NCI-H1436 treated with DMSO at 0.1 percent for 48 hours (cell line): Measurements from ENCODE around the gene ASB13.

Experiments used
- DNase-seq: peaks from one replicate; lab custom pipeline; 2025; lab: John Stamatoyannopoulos, UW

ASB13 gene

GRCh38 chr10:5669604-5670003, 3.2 kb upstream of the ASB13 start:
- DNase-seq = no peak

GRCh38 chr10:5668429-5668828, 2.0 kb upstream of the ASB13 start:
- DNase-seq = no peak

- DNase-seq = no peak
Measured at GRCh38 chr10:5666841-5667630, 641 bp upstream of the ASB13 start.

GRCh38 chr10:5665373-5666007, 905 bp downstream of the ASB13 start:
- no peak for DNase-seq

- no peak for DNase-seq
Measured at GRCh38 chr10:5663692-5664427, 2.5 kb downstream of the ASB13 start.

GRCh38 chr10:5662708-5663579, 3.5 kb downstream of the ASB13 start:
- no peak for DNase-seq

- no peak for DNase-seq
Measured at GRCh38 chr10:5661043-5661442, 5.4 kb downstream of the ASB13 start.

- DNase-seq = no peak
Measured at GRCh38 chr10:5659702-5660528, 6.5 kb downstream of the ASB13 start.

- DNase-seq = no peak
Measured at GRCh38 chr10:5658871-5659618, 7.3 kb downstream of the ASB13 start.

GRCh38 chr10:5656737-5657579, 9.4 kb downstream of the ASB13 start:
- DNase-seq = no peak

- no peak for DNase-seq
Measured at GRCh38 chr10:5655121-5655520, 11.3 kb downstream of the ASB13 start.

GRCh38 chr10:5654218-5654755, 12.1 kb downstream of the ASB13 start:
- DNase-seq = no peak

- no peak for DNase-seq
Measured at GRCh38 chr10:5652746-5653145, 13.6 kb downstream of the ASB13 start.

- DNase-seq = no peak
Measured at GRCh38 chr10:5651388-5651764, 15.0 kb downstream of the ASB13 start.

GRCh38 chr10:5650664-5651387, 15.6 kb downstream of the ASB13 start:
- DNase-seq = no peak

GRCh38 chr10:5649746-5650145, 16.6 kb downstream of the ASB13 start:
- no peak for DNase-seq

GRCh38 chr10:5648494-5649457, 17.6 kb downstream of the ASB13 start:
- no peak for DNase-seq
